GM13977 (cell line): Measurements from ENCODE around the gene SOD2.
A peak's percentile ranks its signal among the peaks of the same experiment; 100 is the strongest.
"Not testable (repeated sequence)": the region's sequence is repeated elsewhere in the genome, so short reads cannot be mapped to it uniquely, and the experiment has no call there.

Source experiments
- DNase-seq: peaks from one replicate; pipeline ENCODE4 v3.0.0; 2012; ENCODE audit warnings: low spot score
- in situ Hi-C: fragments of 300-500 bp; cut with MboI; formaldehyde crosslinking; loops from one replicate; pipeline ENCODE4 v1.12.0; 2022; ENCODE audit warnings: low sequenced_read_pairs, low pct_unique_long_range_greater_than_20kb, mixed read lengths, inconsistent platforms; ENCODE audit not compliant: unreplicated experiment
- TF ChIP-seq, protein P1 (sequence below): IDR thresholded peaks from 2 replicates; pipeline ENCODE4 v1.5.1; 2012; ENCODE audit warnings: mild to moderate bottlenecking, control low read depth; ENCODE audit not compliant: insufficient read depth; ENCODE audit errors: extremely low read depth, missing control alignments

SOD2 gene

DNA sequence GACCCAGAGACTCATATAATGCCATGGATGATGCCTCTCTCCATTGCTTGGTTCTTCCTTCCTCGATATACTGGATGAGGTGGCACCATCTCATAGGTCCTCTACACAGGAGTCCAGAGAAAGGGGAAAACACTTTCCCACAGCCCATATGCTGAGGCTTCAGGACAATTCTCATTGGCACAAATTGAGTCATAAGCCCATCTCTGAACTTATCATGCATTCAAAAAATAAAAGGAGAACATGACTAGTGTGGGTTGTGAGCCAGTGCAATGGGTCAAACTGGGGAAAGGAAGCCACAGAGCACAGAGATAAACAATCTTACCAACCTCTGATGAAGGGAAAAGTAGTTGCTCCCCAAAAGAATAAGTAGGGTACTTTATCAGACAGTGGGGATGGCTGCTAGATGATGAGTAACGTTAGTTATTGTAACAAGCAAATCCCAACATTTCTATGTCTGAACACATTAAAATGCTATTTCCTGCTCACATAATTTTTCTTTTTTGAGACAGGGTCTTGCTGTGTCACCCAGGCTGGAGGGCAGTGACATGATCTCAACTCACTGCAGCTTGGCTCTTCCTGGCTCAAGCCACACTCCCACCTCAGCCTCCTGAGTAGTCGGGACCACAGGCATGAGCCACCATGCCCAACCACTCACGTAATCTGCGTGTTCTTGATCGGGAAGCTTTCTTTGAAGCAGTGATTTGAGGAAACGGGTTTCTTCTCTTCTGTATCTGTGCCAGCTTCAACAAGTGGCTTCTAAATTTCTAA, 27.0 kb downstream of the SOD2 start:
- TF ChIP-seq, protein P1, sequence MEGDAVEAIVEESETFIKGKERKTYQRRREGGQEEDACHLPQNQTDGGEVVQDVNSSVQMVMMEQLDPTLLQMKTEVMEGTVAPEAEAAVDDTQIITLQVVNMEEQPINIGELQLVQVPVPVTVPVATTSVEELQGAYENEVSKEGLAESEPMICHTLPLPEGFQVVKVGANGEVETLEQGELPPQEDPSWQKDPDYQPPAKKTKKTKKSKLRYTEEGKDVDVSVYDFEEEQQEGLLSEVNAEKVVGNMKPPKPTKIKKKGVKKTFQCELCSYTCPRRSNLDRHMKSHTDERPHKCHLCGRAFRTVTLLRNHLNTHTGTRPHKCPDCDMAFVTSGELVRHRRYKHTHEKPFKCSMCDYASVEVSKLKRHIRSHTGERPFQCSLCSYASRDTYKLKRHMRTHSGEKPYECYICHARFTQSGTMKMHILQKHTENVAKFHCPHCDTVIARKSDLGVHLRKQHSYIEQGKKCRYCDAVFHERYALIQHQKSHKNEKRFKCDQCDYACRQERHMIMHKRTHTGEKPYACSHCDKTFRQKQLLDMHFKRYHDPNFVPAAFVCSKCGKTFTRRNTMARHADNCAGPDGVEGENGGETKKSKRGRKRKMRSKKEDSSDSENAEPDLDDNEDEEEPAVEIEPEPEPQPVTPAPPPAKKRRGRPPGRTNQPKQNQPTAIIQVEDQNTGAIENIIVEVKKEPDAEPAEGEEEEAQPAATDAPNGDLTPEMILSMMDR, result no peak

DNA sequence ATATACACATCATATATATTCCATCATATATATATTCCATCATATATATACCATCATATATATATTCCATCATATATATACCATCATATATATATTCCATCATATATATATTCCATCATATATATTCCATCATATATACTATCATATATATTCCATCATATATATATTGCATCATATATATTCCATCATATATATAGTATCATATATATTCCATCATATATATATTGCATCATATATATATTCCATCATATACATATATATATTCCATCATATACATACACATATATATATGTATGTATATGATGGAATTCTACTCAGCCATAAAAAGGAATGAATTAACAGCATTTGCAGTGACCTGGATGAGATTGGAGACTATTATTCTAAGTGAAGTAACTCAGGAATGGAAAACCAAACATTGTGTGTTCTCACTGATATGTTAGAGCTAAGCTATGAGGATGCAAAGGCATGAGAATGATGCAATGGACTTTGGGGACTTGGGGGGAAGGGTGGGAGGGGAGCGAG, 29.6 kb downstream of the SOD2 start:
- in situ Hi-C loops, DNase-seq: not testable (repeated sequence)

More for the DNA sequence above, 27.0 kb downstream of the SOD2 start:
- in situ Hi-C loops, result no loop called here
- DNase-seq, result no peak

DNA sequence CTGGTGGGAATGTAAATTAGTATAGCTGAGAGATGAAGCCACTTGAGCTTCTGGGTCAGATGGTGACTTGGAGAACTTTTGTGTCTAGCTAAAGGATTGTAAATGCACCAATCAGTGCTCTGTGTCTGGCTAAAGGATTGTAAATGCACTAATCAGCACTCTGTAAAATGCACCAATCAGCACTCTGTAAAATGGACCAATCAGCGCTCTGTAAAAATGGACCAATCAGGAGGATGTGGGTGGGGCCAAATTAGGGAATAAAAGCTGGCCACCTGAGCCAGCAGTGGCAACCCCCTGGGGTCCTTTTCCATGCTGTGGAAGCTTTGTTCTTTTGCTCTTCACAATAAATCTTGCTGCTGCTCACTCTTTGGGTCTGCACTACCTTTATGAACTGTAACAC, 31.1 kb downstream of the SOD2 start:
- DNase-seq, in situ Hi-C loops: not testable (repeated sequence)

DNA sequence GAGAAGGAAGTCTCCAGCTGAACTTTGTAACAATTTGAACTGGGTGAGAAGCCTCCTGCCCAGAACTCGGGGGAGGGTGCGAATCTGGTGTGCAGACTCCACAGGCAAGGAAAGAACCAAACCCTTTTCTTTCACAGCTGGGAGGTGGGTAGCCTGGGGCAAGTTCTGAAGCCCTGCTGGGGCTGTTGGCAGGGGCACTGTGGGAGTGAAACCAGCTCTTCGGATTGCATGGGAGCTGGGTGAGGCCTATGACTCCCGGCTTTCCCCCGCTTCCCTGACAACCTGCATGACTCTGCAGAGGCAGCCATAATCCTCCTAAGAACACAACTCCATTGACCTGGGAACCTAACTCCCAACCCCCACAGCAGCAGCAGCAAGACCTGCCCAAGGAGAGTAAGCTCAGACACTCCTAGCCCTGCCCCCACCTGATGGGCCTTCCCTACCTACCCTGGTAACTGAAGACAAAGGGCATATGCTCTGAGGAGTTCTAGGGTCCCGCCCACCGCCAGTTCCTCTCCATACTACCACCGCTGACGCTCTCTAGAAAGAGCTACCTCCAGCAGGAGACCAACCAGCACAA, 37.5 kb downstream of the SOD2 start:
- DNase-seq, result no peak
- TF ChIP-seq, protein P1, result no peak
- in situ Hi-C loops, result no loop called here

DNA sequence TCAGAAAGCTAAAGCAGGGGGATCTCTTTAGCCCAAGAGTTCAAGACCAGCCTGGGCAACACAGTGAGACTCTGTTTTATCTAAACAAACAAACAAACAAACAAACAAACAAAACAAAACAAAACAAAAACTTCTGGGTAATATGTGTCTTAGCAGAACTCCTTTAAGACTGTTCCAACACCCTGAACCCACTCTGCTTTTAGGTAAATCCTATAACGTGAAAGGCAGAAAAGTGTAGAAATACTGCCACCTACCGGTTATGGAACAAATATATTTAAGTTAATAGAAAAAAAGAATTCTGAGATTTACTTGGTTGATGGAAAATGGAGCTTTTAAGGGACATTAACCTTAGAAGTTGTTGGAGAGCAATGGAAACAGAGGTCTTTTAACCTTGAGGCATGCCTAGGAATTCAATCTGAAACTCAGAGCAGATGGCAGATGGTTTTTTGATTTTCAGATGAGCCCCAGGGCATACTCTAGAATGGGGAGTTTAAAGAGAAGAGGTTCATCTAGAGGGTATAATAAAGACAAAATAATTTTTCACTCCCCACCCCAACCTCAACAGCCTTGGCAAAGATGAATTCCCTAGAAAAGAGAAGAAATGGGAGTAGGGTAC, 38.5 kb downstream of the SOD2 start:
- TF ChIP-seq, protein P1, result peak; percentile 45
- DNase-seq, result peak; percentile 55
- in situ Hi-C loops, result no loop called here

DNA sequence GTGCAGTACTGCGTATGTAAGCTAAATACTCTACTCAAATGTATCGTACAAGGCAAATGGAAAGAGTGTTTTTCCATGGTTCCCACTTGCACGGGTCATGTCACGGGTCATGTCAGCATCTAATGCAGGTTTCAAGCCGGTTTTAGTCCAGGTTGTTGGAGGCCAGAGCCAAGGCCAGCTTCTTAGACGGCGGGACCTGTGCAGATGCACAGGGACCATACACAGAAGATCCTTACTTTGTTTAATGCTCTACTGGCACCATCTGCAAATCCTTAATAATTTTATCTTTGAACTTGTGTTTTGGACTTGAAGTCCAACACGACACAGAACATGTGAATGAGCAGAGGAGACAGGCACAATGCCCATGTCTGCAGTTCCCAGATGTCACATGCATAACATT, 42.7 kb downstream of the SOD2 start:
- TF ChIP-seq, protein P1, result no peak
- in situ Hi-C loops, result no loop called here
- DNase-seq, result no peak

DNA sequence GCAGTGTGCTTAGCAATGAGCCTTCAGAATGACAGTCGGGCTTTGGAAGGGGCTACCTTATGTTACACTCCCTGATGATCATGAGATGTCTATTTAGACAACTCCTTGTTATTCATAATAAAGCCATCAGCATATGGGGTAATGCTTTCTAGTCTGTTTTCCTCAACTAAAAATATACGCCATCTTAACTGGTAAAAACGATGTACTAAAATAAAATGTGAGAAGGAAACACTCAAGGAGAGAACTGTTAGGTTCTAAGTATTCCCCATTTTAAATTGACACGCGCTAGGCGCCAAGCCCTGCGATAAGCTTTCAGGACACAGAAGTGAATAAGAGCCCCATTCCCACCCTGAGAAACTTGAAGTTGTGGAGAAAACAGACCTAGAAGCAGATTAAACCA, 43.6 kb downstream of the SOD2 start:
- TF ChIP-seq, protein P1, result no peak
- in situ Hi-C loops, result no loop called here
- DNase-seq, result no peak
